Lower leg skin (tissue), 3 donors: ENCODE data around the gene DLX3.

ENCODE experiments used
- CTCF ChIP-seq, 3 donors: fragments of 450-650 bp; IDR thresholded peaks; one replicate each; pipeline ENCODE4 v1.5.1; 2016; ENCODE audit warnings: antibody characterized with exemption in 3 of 3, mild to moderate bottlenecking in 3 of 3, moderate library complexity in 2 of 3
- POLR2A ChIP-seq, 2 donors: fragments of 450-650 bp; IDR thresholded peaks; one replicate each; pipeline ENCODE4 v1.6.1; 2016 to 2017; ENCODE audit warnings: antibody characterized with exemption in 2 of 2, mild to moderate bottlenecking in 1 of 2, moderate library complexity in 1 of 2

- TF ChIP-seq POLR2A (IDR thresholded peaks at IDR 0.05) = no peak
- no peak for TF ChIP-seq CTCF (IDR thresholded peaks at IDR 0.05)
Observed at GRCh38 chr17:50037321-50038107, 42.5 kb upstream of the DLX3 start.
